ENCODE data around the gene PLCL1. TPM values are rescaled to one million over a fixed set of nuclear protein-coding genes. Genes with fewer than 3 reads are reported as not detected.
A peak's percentile ranks its signal among the peaks of the same experiment; 100 is the strongest.

The PLCL1 gene
- total RNA-seq, 1 experiment from 2014 or later = not detected

GRCh38 chr2:198117406-198118041 is 313.1 kb downstream of the PLCL1 start:
- H3K4me1 ChIP-seq (replicated peaks; ENCODE audit: insufficient read depth) = no peaks in the 10 kb centered on the region
- no peak overlapping the region for H2AFZ ChIP-seq
- POLR2A ChIA-PET (ENCODE audit: unreplicated experiment) = no interaction called here
- no peaks in the 10 kb centered on the region for H4K20me1 ChIP-seq (ENCODE audit: insufficient read depth)
- H3K4me3 ChIP-seq = no peak overlapping the region
- H3K9me2 ChIP-seq (ENCODE audit: insufficient read depth) = no peaks in the 10 kb centered on the region
- CTCF ChIA-PET = no interaction called here
- no TSS peak for BruUV-seq (replicated peaks)
- no peaks in the 10 kb centered on the region for H3K27me3 ChIP-seq (ENCODE audit: insufficient read depth, low read depth)
- intact Hi-C loops (cut with micrococcal nuclease; ENCODE audit: unreplicated experiment) = no loop called here
- no peaks in the 10 kb centered on the region for H3K36me3 ChIP-seq (ENCODE audit: low read depth)
- TF ChIP-seq EZH2 (IDR thresholded peaks at IDR 0.05; ENCODE audit: low read depth) (no peak), CTCF (conservative IDR thresholded peaks at IDR 0.05) (no peak)
- H3K4me2 ChIP-seq = no peak overlapping the region
- H3K79me2 ChIP-seq (ENCODE audit: low read depth) = no peaks in the 10 kb centered on the region
- DNase-seq = no peak
- no peak overlapping the region for H3K27ac ChIP-seq
- H3F3A ChIP-seq (ENCODE audit: insufficient read depth, low read depth) = no peaks in the 10 kb centered on the region
- H3K9me3 ChIP-seq (ENCODE audit: insufficient read depth, low read depth) = no peaks in the 10 kb centered on the region

- Histone ChIP-seq H2AFZ (no peak overlapping the region), H3K4me3 (no peak overlapping the region), H3K27ac (no peak overlapping the region), H3F3A (ENCODE audit: insufficient read depth, low read depth) (no peaks in the 10 kb centered on the region), H3K4me2 (no peak overlapping the region), H3K79me2 (ENCODE audit: low read depth) (no peaks in the 10 kb centered on the region), H4K20me1 (ENCODE audit: insufficient read depth) (no peaks in the 10 kb centered on the region), H3K9me3 (ENCODE audit: insufficient read depth, low read depth) (no peaks in the 10 kb centered on the region), H3K9me2 (ENCODE audit: insufficient read depth) (no peaks in the 10 kb centered on the region), H3K4me1 (replicated peaks; ENCODE audit: insufficient read depth) (no peaks in the 10 kb centered on the region), H3K36me3 (ENCODE audit: low read depth) (no peaks in the 10 kb centered on the region), H3K27me3 (ENCODE audit: insufficient read depth, low read depth) (no peaks in the 10 kb centered on the region)
- ChIA-PET CTCF (no interaction called here), POLR2A (ENCODE audit: unreplicated experiment) (no interaction called here)
- BruUV-seq (replicated peaks) = no TSS peak
- TF ChIP-seq EZH2 (IDR thresholded peaks at IDR 0.05; ENCODE audit: low read depth) = no peak
- peak; percentile 68 for TF ChIP-seq CTCF (conservative IDR thresholded peaks at IDR 0.05)
- intact Hi-C loops (cut with micrococcal nuclease; ENCODE audit: unreplicated experiment) = loop anchor here (2.0 to 10.0 kb wide), 2 partner anchors 325 to 423 kb away; partner anchors contain the start of gene MARS2
- DNase-seq = peak in 1 of 2 experiments; percentile 7
These were observed 323.2 kb downstream of the PLCL1 start for GRCh38 chr2:198127627-198128026.

GRCh38 chr2:198129609-198130008 is 325.2 kb downstream of the PLCL1 start:
- no peaks in the 10 kb centered on the region for H3K4me1 ChIP-seq (replicated peaks; ENCODE audit: insufficient read depth)
- H4K20me1 ChIP-seq (ENCODE audit: insufficient read depth) = no peaks in the 10 kb centered on the region
- POLR2A ChIA-PET (ENCODE audit: unreplicated experiment) = no interaction called here
- BruUV-seq (replicated peaks) = no TSS peak
- no peak overlapping the region for H3K4me2 ChIP-seq
- CTCF ChIA-PET = no interaction called here
- H3F3A ChIP-seq (ENCODE audit: insufficient read depth, low read depth) = no peaks in the 10 kb centered on the region
- intact Hi-C loops (cut with micrococcal nuclease; ENCODE audit: unreplicated experiment) = loop anchor here (10.0 kb wide), 1 partner anchor 425 kb away; the partner anchor contains the start of gene MARS2
- no peaks in the 10 kb centered on the region for H3K36me3 ChIP-seq (ENCODE audit: low read depth)
- H3K27me3 ChIP-seq (ENCODE audit: insufficient read depth, low read depth) = no peaks in the 10 kb centered on the region
- no peaks in the 10 kb centered on the region for H3K9me2 ChIP-seq (ENCODE audit: insufficient read depth)
- no peaks in the 10 kb centered on the region for H3K79me2 ChIP-seq (ENCODE audit: low read depth)
- H2AFZ ChIP-seq = no peak overlapping the region
- no peak overlapping the region for H3K4me3 ChIP-seq
- no peaks in the 10 kb centered on the region for H3K9me3 ChIP-seq (ENCODE audit: insufficient read depth, low read depth)
- no peak overlapping the region for H3K27ac ChIP-seq
- TF ChIP-seq EZH2 (IDR thresholded peaks at IDR 0.05; ENCODE audit: low read depth) = no peak
- TF ChIP-seq CTCF (conservative IDR thresholded peaks at IDR 0.05) = no peak
- no peak for DNase-seq

Data from PC-9 (cell line).